ENCODE measurements around the gene DTD1. TPM values are rescaled to one million over a fixed set of nuclear protein-coding genes. Genes with fewer than 3 reads are reported as not detected.

Gene DTD1
- total RNA-seq, 1 donor = 52.1 TPM

- H3K9me3 ChIP-seq (ENCODE audit: low read depth, low read length) = no peaks in the 10 kb centered on the region
- H3K27ac ChIP-seq (ENCODE audit: low read depth, low read length) = no peak overlapping the region
- no peak overlapping the region for H3K4me3 ChIP-seq (ENCODE audit: insufficient read depth, low read length)
- no peaks in the 10 kb centered on the region for H3K4me1 ChIP-seq (ENCODE audit: insufficient read depth, low read length)
- no peak overlapping the region for H2AFZ ChIP-seq (ENCODE audit: low read length)
- H3K79me2 ChIP-seq (ENCODE audit: insufficient read depth, low read length) = no peaks in the 10 kb centered on the region
- no peaks in the 10 kb centered on the region for H4K20me1 ChIP-seq (ENCODE audit: insufficient read depth, low read length)
- DNase-seq (ENCODE audit: insufficient read length, low spot score, missing footprints) = peak; percentile 66
- H3K27me3 ChIP-seq (ENCODE audit: insufficient read depth, low read length) = no peaks in the 10 kb centered on the region
- no peak overlapping the region for H3K4me2 ChIP-seq (ENCODE audit: insufficient read depth, low read length)
- TF ChIP-seq, protein P1, sequence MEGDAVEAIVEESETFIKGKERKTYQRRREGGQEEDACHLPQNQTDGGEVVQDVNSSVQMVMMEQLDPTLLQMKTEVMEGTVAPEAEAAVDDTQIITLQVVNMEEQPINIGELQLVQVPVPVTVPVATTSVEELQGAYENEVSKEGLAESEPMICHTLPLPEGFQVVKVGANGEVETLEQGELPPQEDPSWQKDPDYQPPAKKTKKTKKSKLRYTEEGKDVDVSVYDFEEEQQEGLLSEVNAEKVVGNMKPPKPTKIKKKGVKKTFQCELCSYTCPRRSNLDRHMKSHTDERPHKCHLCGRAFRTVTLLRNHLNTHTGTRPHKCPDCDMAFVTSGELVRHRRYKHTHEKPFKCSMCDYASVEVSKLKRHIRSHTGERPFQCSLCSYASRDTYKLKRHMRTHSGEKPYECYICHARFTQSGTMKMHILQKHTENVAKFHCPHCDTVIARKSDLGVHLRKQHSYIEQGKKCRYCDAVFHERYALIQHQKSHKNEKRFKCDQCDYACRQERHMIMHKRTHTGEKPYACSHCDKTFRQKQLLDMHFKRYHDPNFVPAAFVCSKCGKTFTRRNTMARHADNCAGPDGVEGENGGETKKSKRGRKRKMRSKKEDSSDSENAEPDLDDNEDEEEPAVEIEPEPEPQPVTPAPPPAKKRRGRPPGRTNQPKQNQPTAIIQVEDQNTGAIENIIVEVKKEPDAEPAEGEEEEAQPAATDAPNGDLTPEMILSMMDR (IDR thresholded peaks at IDR 0.05; ENCODE audit: extremely low read depth, low read depth, low read length) = peak; percentile 96
- H3K36me3 ChIP-seq (ENCODE audit: insufficient read depth, low read length) = peaks cover 4% of the 10 kb centered on the region
These were observed 44.4 kb downstream of the DTD1 start for GRCh38 chr20:18632196-18632789.

GRCh38 chr20:18633411-18633810 lies 45.6 kb downstream of the DTD1 start:
- H3K79me2 ChIP-seq (ENCODE audit: insufficient read depth, low read length) = no peaks in the 10 kb centered on the region
- no peaks in the 10 kb centered on the region for H4K20me1 ChIP-seq (ENCODE audit: insufficient read depth, low read length)
- H3K9me3 ChIP-seq (ENCODE audit: low read depth, low read length) = no peaks in the 10 kb centered on the region
- no peak overlapping the region for H3K4me3 ChIP-seq (ENCODE audit: insufficient read depth, low read length)
- peaks cover under 1% of the 10 kb centered on the region for H3K4me1 ChIP-seq (ENCODE audit: insufficient read depth, low read length)
- TF ChIP-seq, protein P1 (IDR thresholded peaks at IDR 0.05; ENCODE audit: extremely low read depth, low read depth, low read length) = no peak
- H3K4me2 ChIP-seq (ENCODE audit: insufficient read depth, low read length) = no peak overlapping the region
- H3K36me3 ChIP-seq (ENCODE audit: insufficient read depth, low read length) = peaks cover 1% of the 10 kb centered on the region
- H3K27ac ChIP-seq (ENCODE audit: low read depth, low read length) = no peak overlapping the region
- H3K27me3 ChIP-seq (ENCODE audit: insufficient read depth, low read length) = no peaks in the 10 kb centered on the region
- no peak overlapping the region for H2AFZ ChIP-seq (ENCODE audit: low read length)
- DNase-seq (ENCODE audit: insufficient read length, low spot score, missing footprints) = no peak

DNA sequence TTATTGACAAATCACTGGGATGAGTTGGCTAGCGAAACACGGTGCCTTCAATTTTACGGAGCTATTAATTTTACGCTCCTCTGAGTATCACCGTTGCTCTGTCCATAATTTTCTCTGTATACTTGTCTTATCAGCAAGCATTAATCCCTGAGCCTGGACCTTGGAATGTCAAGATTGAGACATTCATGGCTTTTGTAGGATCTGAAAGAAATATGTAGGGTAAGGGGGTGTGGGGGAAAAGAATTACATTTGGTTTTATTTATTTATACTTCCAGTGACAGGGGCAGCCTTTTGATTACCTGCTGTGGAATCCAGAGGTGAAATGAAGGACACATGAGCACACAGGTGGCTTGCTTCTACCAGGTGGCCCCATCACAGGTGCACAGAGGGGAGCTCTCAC lies 46.6 kb downstream of the DTD1 start:
- H3K9me3 ChIP-seq (ENCODE audit: low read depth, low read length) = no peaks in the 10 kb centered on the region
- H3K27ac ChIP-seq (ENCODE audit: low read depth, low read length) = no peak overlapping the region
- no peak overlapping the region for H2AFZ ChIP-seq (ENCODE audit: low read length)
- no peaks in the 10 kb centered on the region for H3K79me2 ChIP-seq (ENCODE audit: insufficient read depth, low read length)
- no peaks in the 10 kb centered on the region for H3K36me3 ChIP-seq (ENCODE audit: insufficient read depth, low read length)
- peaks cover 5% of the 10 kb centered on the region for H3K4me1 ChIP-seq (ENCODE audit: insufficient read depth, low read length)
- no peak overlapping the region for H3K4me2 ChIP-seq (ENCODE audit: insufficient read depth, low read length)
- H3K27me3 ChIP-seq (ENCODE audit: insufficient read depth, low read length) = no peaks in the 10 kb centered on the region
- DNase-seq (ENCODE audit: insufficient read length, low spot score, missing footprints) = no peak
- TF ChIP-seq, protein P1 (IDR thresholded peaks at IDR 0.05; ENCODE audit: extremely low read depth, low read depth, low read length) = no peak
- H4K20me1 ChIP-seq (ENCODE audit: insufficient read depth, low read length) = no peaks in the 10 kb centered on the region
- no peak overlapping the region for H3K4me3 ChIP-seq (ENCODE audit: insufficient read depth, low read length)

GRCh38 chr20:18635380-18635779 lies 47.5 kb downstream of the DTD1 start:
- Histone ChIP-seq H3K4me3 (ENCODE audit: insufficient read depth, low read length) (no peak overlapping the region), H3K27ac (ENCODE audit: low read depth, low read length) (no peak overlapping the region), H2AFZ (ENCODE audit: low read length) (no peak overlapping the region), H4K20me1 (ENCODE audit: insufficient read depth, low read length) (no peaks in the 10 kb centered on the region), H3K27me3 (ENCODE audit: insufficient read depth, low read length) (no peaks in the 10 kb centered on the region), H3K4me1 (ENCODE audit: insufficient read depth, low read length) (peaks cover 5% of the 10 kb centered on the region), H3K79me2 (ENCODE audit: insufficient read depth, low read length) (no peaks in the 10 kb centered on the region), H3K9me3 (ENCODE audit: low read depth, low read length) (no peaks in the 10 kb centered on the region), H3K36me3 (ENCODE audit: insufficient read depth, low read length) (no peaks in the 10 kb centered on the region), H3K4me2 (ENCODE audit: insufficient read depth, low read length) (no peak overlapping the region)
- no peak for DNase-seq (ENCODE audit: insufficient read length, low spot score, missing footprints)
- TF ChIP-seq, protein P1 (IDR thresholded peaks at IDR 0.05; ENCODE audit: extremely low read depth, low read depth, low read length) = no peak
